H9 (cell line): ENCODE results near the gene ANKRD11. TPM values are rescaled to one million over a fixed set of nuclear protein-coding genes. Genes with fewer than 3 reads are reported as not detected.

Experiments
- DNase-seq: peaks from one replicate; pipeline ENCODE4 v3.0.0-alpha.2; 2017
- H2AFZ ChIP-seq: one replicate; pipeline ENCODE4 v1.6.1; 2013; ENCODE audit warnings: mild to moderate bottlenecking, low read length, control low read depth, moderate library complexity
- H2AK5ac ChIP-seq: 2 replicates; pipeline ENCODE4 v1.6.1; 2013; ENCODE audit warnings: low read length, control low read depth, mixed read lengths; ENCODE audit not compliant: insufficient read length
- H2BK120ac ChIP-seq: one replicate; pipeline ENCODE4 v1.6.1; 2013; ENCODE audit warnings: low read depth, mild to moderate bottlenecking, low read length, control low read depth, inconsistent platforms; ENCODE audit not compliant: poor library complexity, severe bottlenecking
- H2BK12ac ChIP-seq: 2 replicates; pipeline ENCODE4 v1.6.1; 2013; ENCODE audit warnings: low read length, control low read depth, mixed read lengths, low read depth; ENCODE audit not compliant: insufficient read length
- H2BK15ac ChIP-seq: 2 replicates; pipeline ENCODE4 v1.6.1; 2013; ENCODE audit warnings: low read depth, low read length, control low read depth
- H2BK20ac ChIP-seq: one replicate; pipeline ENCODE4 v1.6.1; 2013; ENCODE audit warnings: low read depth, mild to moderate bottlenecking, low read length, control low read depth, inconsistent platforms; ENCODE audit not compliant: poor library complexity, severe bottlenecking
- H2BK5ac ChIP-seq: 2 replicates; pipeline ENCODE4 v1.6.1; 2013; ENCODE audit warnings: low read length, control low read depth, mixed read lengths; ENCODE audit not compliant: insufficient read length
- H3K14ac ChIP-seq: 2 replicates; pipeline ENCODE4 v1.6.1; 2013; ENCODE audit warnings: low read length, control low read depth; ENCODE audit not compliant: insufficient read depth
- H3K18ac ChIP-seq: 2 replicates; pipeline ENCODE4 v1.6.1; 2013; ENCODE audit warnings: low read depth, mild to moderate bottlenecking, mixed read lengths, low read length, control low read depth; ENCODE audit not compliant: insufficient read length
- H3K23ac ChIP-seq: 2 replicates; pipeline ENCODE4 v1.6.1; 2013; ENCODE audit warnings: low read length, control low read depth, mixed read lengths, low read depth; ENCODE audit not compliant: insufficient read length
- H3K23me2 ChIP-seq: 2 replicates; pipeline ENCODE4 v1.6.1; 2013; ENCODE audit warnings: low read depth, mild to moderate bottlenecking, mixed read lengths, low read length, control low read depth; ENCODE audit not compliant: insufficient read length, poor library complexity, severe bottlenecking
- H3K27ac ChIP-seq: 2 replicates; pipeline ENCODE4 v1.5.1; 2013; ENCODE audit warnings: low read length, control low read depth, mixed read lengths, low read depth; ENCODE audit not compliant: insufficient read length
- H3K27me3 ChIP-seq: 2 replicates; pipeline ENCODE4 v1.6.1; 2013; ENCODE audit warnings: low read length, control low read depth, inconsistent platforms; ENCODE audit not compliant: insufficient read depth
- H3K4ac ChIP-seq: 2 replicates; pipeline ENCODE4 v1.6.1; 2013; ENCODE audit warnings: low read depth, mild to moderate bottlenecking, control low read depth, inconsistent platforms, low read length, moderate library complexity
- H3K4me1 ChIP-seq: 2 replicates; pipeline ENCODE4 v1.6.1; 2013; ENCODE audit warnings: low read length, control low read depth, inconsistent platforms; ENCODE audit not compliant: insufficient read depth
- H3K4me2 ChIP-seq: 2 replicates; pipeline ENCODE4 v1.6.1; 2013; ENCODE audit warnings: low read length, control low read depth, mixed read lengths; ENCODE audit not compliant: insufficient read length, insufficient read depth
- H3K56ac ChIP-seq: 2 replicates; pipeline ENCODE4 v1.6.1; 2013; ENCODE audit warnings: low read depth, mild to moderate bottlenecking, mixed read lengths, low read length, control low read depth; ENCODE audit not compliant: insufficient read length
- H3K79me1 ChIP-seq: 2 replicates; pipeline ENCODE4 v1.6.1; 2013; ENCODE audit warnings: low read depth, mild to moderate bottlenecking, moderate library complexity, low read length, control low read depth, inconsistent platforms; ENCODE audit not compliant: insufficient read depth, poor library complexity, severe bottlenecking
- H3K79me2 ChIP-seq: 2 replicates; pipeline ENCODE4 v1.6.1; 2013; ENCODE audit warnings: low read length, control low read depth, inconsistent platforms; ENCODE audit not compliant: insufficient read depth
- H3K9ac ChIP-seq: 2 replicates; pipeline ENCODE4 v1.6.1; 2013; ENCODE audit warnings: low read length, control low read depth, mixed read lengths; ENCODE audit not compliant: insufficient read length; ENCODE audit errors: extremely low read depth
- H3K9me3 ChIP-seq: one replicate; pipeline ENCODE4 v1.6.1; 2013; ENCODE audit warnings: low read depth, low read length, inconsistent platforms; ENCODE audit not compliant: control insufficient read depth
- H3T11ph ChIP-seq: one replicate; pipeline ENCODE4 v1.6.1; 2013; ENCODE audit warnings: mild to moderate bottlenecking, low read length, control low read depth, inconsistent platforms
- H4K20me1 ChIP-seq: one replicate; pipeline ENCODE4 v1.6.1; 2013; ENCODE audit not compliant: control insufficient read depth, insufficient read length, insufficient read depth
- H4K5ac ChIP-seq: 2 replicates; pipeline ENCODE4 v1.6.1; 2013; ENCODE audit warnings: low read depth, mild to moderate bottlenecking, mixed read lengths, low read length, control low read depth; ENCODE audit not compliant: insufficient read length
- H4K8ac ChIP-seq: replicated peaks from 2 replicates; pipeline ENCODE4 v1.6.1; 2013; ENCODE audit warnings: low read length, control low read depth, mixed read lengths, low read depth; ENCODE audit not compliant: insufficient read length
- H4K91ac ChIP-seq: 2 replicates; pipeline ENCODE4 v1.6.1; 2013; ENCODE audit warnings: low read depth, mild to moderate bottlenecking, moderate library complexity, mixed read lengths, low read length, control low read depth; ENCODE audit not compliant: insufficient read length
- H3K27ac Mint-ChIP-seq, 3 experiments: 2 replicates in 2 of 3; 3 replicates in 1 of 3; pipeline ENCODE4 v1.8.0; 2020 to 2021; ENCODE audit warnings: mixed read lengths in 3 of 3, mild to moderate bottlenecking in 1 of 3, moderate library complexity in 1 of 3
- H3K27me3 Mint-ChIP-seq: 2 replicates; pipeline ENCODE4 v1.8.0; 2021; ENCODE audit warnings: low read depth, mild to moderate bottlenecking, moderate library complexity, mixed read lengths
- H3K36me3 Mint-ChIP-seq, 3 experiments: 2 replicates in 2 of 3; 3 replicates in 1 of 3; pipeline ENCODE4 v1.8.0; 2020 to 2021; ENCODE audit warnings: low read depth in 3 of 3, mixed read lengths in 3 of 3; ENCODE audit not compliant: insufficient read depth in 1 of 3
- H3K4me1 Mint-ChIP-seq, 2 experiments: 2 replicates each; pipeline ENCODE4 v1.8.0; 2020; ENCODE audit warnings: mixed read lengths in 2 of 2
- H3K4me3 Mint-ChIP-seq, 2 experiments: 2 replicates in 1 of 2; 3 replicates in 1 of 2; pipeline ENCODE4 v1.8.0; 2020 to 2021; ENCODE audit warnings: mild to moderate bottlenecking in 2 of 2, mixed read lengths in 2 of 2, moderate library complexity in 1 of 2
- H3K9me3 Mint-ChIP-seq, 2 experiments: 2 replicates in 1 of 2; 3 replicates in 1 of 2; pipeline ENCODE4 v1.8.0; 2020; ENCODE audit warnings: mild to moderate bottlenecking in 2 of 2, mixed read lengths in 2 of 2, moderate library complexity in 1 of 2
- WGBS: extraction: QIAGEN DNeasy Blood & Tissue Kit; methylation state at CpG from one replicate; pipeline ENCODE4 v1.1.7; 2013; ENCODE audit warnings: missing lambda C conversion rate, low lambda C conversion rate, mixed read lengths; ENCODE audit not compliant: insufficient read length; ENCODE audit errors: extremely low coverage; 5-methylcytosine and 5-hydroxymethylcytosine counted together
- total RNA-seq: library from RNA; stranded (reverse); gene quantifications from 2 replicates; pipeline ENCODE4 v1.2.1, GENCODE V29; 2021
- TF ChIP-seq, protein P1 (sequence below): fragments of 200-600 bp; sonication (generic); conservative IDR thresholded peaks from 3 replicates; pipeline ENCODE4 v1.8.0; 2021; ENCODE audit warnings: antibody characterized with exemption, mild to moderate bottlenecking

The ANKRD11 gene
- total RNA-seq, 1 experiment from 2014 or later: 181 TPM

- Histone ChIP-seq H2BK15ac (no peak overlapping the region), H2BK5ac (no peak overlapping the region), H3K4me1 (peaks cover 14% of the 10 kb centered on the region; the same call in 1 of the 2 replicates), H3K23me2 (no peaks in the 10 kb centered on the region), H3K4me2 (no peak overlapping the region), H3T11ph (no peak overlapping the region), H2BK12ac (no peak overlapping the region), H3K56ac (no peak overlapping the region), H3K9me3 (no peaks in the 10 kb centered on the region), H2BK20ac (no peak overlapping the region), H4K5ac (peak overlapping the region; percentile 23), H4K91ac (no peak overlapping the region), H3K18ac (no peak overlapping the region), H3K9ac (no peak overlapping the region), H2BK120ac (no peak overlapping the region), H2AK5ac (no peak overlapping the region), H3K14ac (no peak overlapping the region), H3K27ac (no peak overlapping the region), H3K27me3 (no peaks in the 10 kb centered on the region), H4K8ac (no peak overlapping the region), H4K20me1 (peaks cover 3% of the 10 kb centered on the region), H3K79me1 (peaks cover 14% of the 10 kb centered on the region), H3K4ac (no peak overlapping the region), H2AFZ (no peak overlapping the region), H3K23ac (no peak overlapping the region), H3K79me2 (peaks cover 50% of the 10 kb centered on the region; the same call in 1 of the 2 replicates)
- no CpG with 5 or more reads among the region's 18 CpGs for WGBS
- peak overlapping the region; percentile 84 to 92 (median 88) for H3K27ac Mint-ChIP-seq
- DNase-seq: no peak
- TF ChIP-seq, protein P1, sequence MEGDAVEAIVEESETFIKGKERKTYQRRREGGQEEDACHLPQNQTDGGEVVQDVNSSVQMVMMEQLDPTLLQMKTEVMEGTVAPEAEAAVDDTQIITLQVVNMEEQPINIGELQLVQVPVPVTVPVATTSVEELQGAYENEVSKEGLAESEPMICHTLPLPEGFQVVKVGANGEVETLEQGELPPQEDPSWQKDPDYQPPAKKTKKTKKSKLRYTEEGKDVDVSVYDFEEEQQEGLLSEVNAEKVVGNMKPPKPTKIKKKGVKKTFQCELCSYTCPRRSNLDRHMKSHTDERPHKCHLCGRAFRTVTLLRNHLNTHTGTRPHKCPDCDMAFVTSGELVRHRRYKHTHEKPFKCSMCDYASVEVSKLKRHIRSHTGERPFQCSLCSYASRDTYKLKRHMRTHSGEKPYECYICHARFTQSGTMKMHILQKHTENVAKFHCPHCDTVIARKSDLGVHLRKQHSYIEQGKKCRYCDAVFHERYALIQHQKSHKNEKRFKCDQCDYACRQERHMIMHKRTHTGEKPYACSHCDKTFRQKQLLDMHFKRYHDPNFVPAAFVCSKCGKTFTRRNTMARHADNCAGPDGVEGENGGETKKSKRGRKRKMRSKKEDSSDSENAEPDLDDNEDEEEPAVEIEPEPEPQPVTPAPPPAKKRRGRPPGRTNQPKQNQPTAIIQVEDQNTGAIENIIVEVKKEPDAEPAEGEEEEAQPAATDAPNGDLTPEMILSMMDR: no peak
- H3K36me3 Mint-ChIP-seq: peaks cover 4 to 7% (median 5%) of the 10 kb centered on the region in 3 experiments; a peak in 5 of 7 replicates
- H3K9me3 Mint-ChIP-seq: no peaks in the 10 kb centered on the region; a peak in 1 of 5 replicates
- H3K4me3 Mint-ChIP-seq: peak overlapping the region in 1 of 2 experiments; percentile 24; a peak in 1 of 5 replicates
- H3K4me1 Mint-ChIP-seq: peaks cover 74% of the 10 kb centered on the region in 2 experiments
- no peaks in the 10 kb centered on the region for H3K27me3 Mint-ChIP-seq
These were observed 164.4 kb downstream of the ANKRD11 start for GRCh38 chr16:89325861-89326471.
